IMR-90 (cell line): ENCODE measurements around the gene ALX4. TPM values are rescaled to one million over a fixed set of nuclear protein-coding genes. Genes with fewer than 3 reads are reported as not detected.

Experiments
- ATAC-seq: fragments of 200-7000 bp; cut with Tn5 transposase; 2 replicates; pipeline ENCODE4 v1.9.1; 2020; ENCODE audit warnings: low read depth, mild to moderate bottlenecking, moderate library complexity
- BruUV-seq: library from RNA; stranded (reverse); fragments of 400-500 nt; replicated peaks from 2 replicates; lab custom pipeline; 2021; lab: Mats Ljungman, UMichigan
- CTCF ChIA-PET: fragments of 300-600 bp; formaldehyde crosslinking; extraction: SDS; loops from one replicate; lab custom pipeline; 2021; ENCODE audit warnings: antibody characterized with exemption; lab: Yijun Ruan, JAX
- POLR2A ChIA-PET: fragments of 300-600 bp; sonication (Branson Sonifier 250); formaldehyde crosslinking; loops from one replicate; lab custom pipeline; 2022; ENCODE audit warnings: antibody characterized with exemption; ENCODE audit not compliant: unreplicated experiment; lab: Charles Lee
- DNase-seq: peaks from one replicate; pipeline ENCODE4 v3.0.0; 2013
- H2AFZ ChIP-seq: replicated peaks from 2 replicates; pipeline ENCODE3; 2013; ENCODE audit warnings: low read length, mild to moderate bottlenecking; ENCODE audit not compliant: poor library complexity
- H2AK5ac ChIP-seq: 2 replicates; pipeline ENCODE4 v1.6.1; 2013; ENCODE audit warnings: low read depth, low read length, inconsistent platforms
- H2AK9ac ChIP-seq: replicated peaks from 2 replicates; pipeline ENCODE3; 2013; ENCODE audit warnings: mild to moderate bottlenecking, low read depth, low read length, moderate library complexity; ENCODE audit not compliant: poor library complexity
- H2BK120ac ChIP-seq: 2 replicates; pipeline ENCODE4 v1.6.1; 2013; ENCODE audit warnings: low read depth, low read length, inconsistent platforms
- H2BK15ac ChIP-seq: 3 replicates; pipeline ENCODE4 v1.6.1; 2013; ENCODE audit warnings: low read depth, low read length, inconsistent platforms
- H2BK20ac ChIP-seq: 2 replicates; pipeline ENCODE4 v1.6.1; 2013; ENCODE audit warnings: low read depth, mild to moderate bottlenecking, inconsistent platforms, low read length, moderate library complexity
- H2BK5ac ChIP-seq: 2 replicates; pipeline ENCODE4 v1.6.1; 2013; ENCODE audit warnings: mild to moderate bottlenecking, low read depth, low read length, inconsistent platforms; ENCODE audit not compliant: poor library complexity, severe bottlenecking
- H3K14ac ChIP-seq: replicated peaks from 2 replicates; pipeline ENCODE4 v1.6.1; 2013; ENCODE audit warnings: low read depth, low read length, inconsistent platforms
- H3K18ac ChIP-seq: 2 replicates; pipeline ENCODE4 v1.6.1; 2013; ENCODE audit warnings: low read depth, low read length, control low read depth
- H3K23ac ChIP-seq: 2 replicates; pipeline ENCODE4 v1.6.1; 2013; ENCODE audit warnings: low read depth, low read length, inconsistent platforms
- H3K27ac ChIP-seq: 2 replicates; pipeline ENCODE4 v1.5.1; 2013; ENCODE audit warnings: mild to moderate bottlenecking, control low read depth, low read length; ENCODE audit not compliant: insufficient read depth
- H3K27me3 ChIP-seq: 2 replicates; pipeline ENCODE4 v1.6.1; 2013; ENCODE audit warnings: low read length; ENCODE audit not compliant: control insufficient read depth, insufficient read depth
- H3K36me3 ChIP-seq: 2 replicates; pipeline ENCODE4 v1.6.1; 2013; ENCODE audit warnings: low read length, mixed read lengths; ENCODE audit not compliant: control insufficient read depth, insufficient read depth
- H3K4ac ChIP-seq: 2 replicates; pipeline ENCODE4 v1.6.1; 2013; ENCODE audit warnings: low read depth, low read length, inconsistent platforms
- H3K4me1 ChIP-seq: 2 replicates; pipeline ENCODE4 v1.6.1; 2013; ENCODE audit warnings: low read length, mixed read lengths; ENCODE audit not compliant: control insufficient read depth, insufficient read depth
- H3K4me2 ChIP-seq: 2 replicates; pipeline ENCODE4 v1.6.1; 2013; ENCODE audit warnings: low read depth, mild to moderate bottlenecking, control low read depth, low read length, moderate library complexity
- H3K4me3 ChIP-seq: 2 replicates; pipeline ENCODE4 v1.5.1; 2013; ENCODE audit warnings: low read depth, mild to moderate bottlenecking, control low read depth, low read length, moderate library complexity; ENCODE audit not compliant: insufficient read depth
- H3K56ac ChIP-seq: 2 replicates; pipeline ENCODE4 v1.6.1; 2013; ENCODE audit warnings: low read length, inconsistent platforms; ENCODE audit not compliant: insufficient read depth; ENCODE audit errors: extremely low read depth
- H3K79me1 ChIP-seq, 2 experiments: 2 replicates each; pipeline ENCODE4 v1.6.1; 2013; ENCODE audit warnings: low read length in 2 of 2, inconsistent platforms in 1 of 2, low read depth in 1 of 2
- H3K9ac ChIP-seq: 2 replicates; pipeline ENCODE4 v1.6.1; 2013; ENCODE audit warnings: low read depth, low read length, control low read depth
- H3K9me1 ChIP-seq: 2 replicates; pipeline ENCODE4 v1.6.1; 2013; ENCODE audit warnings: low read length, inconsistent platforms; ENCODE audit not compliant: insufficient read depth
- H3K9me3 ChIP-seq: 2 replicates; pipeline ENCODE4 v1.6.1; 2013; ENCODE audit warnings: low read length; ENCODE audit not compliant: control insufficient read depth, insufficient read depth
- H4K20me1 ChIP-seq: 2 replicates; pipeline ENCODE4 v1.6.1; 2013; ENCODE audit warnings: low read length, inconsistent platforms; ENCODE audit not compliant: insufficient read depth
- H4K5ac ChIP-seq: 2 replicates; pipeline ENCODE4 v1.6.1; 2013; ENCODE audit warnings: mild to moderate bottlenecking, low read depth, low read length, control low read depth
- H4K8ac ChIP-seq, 2 experiments: 2 replicates each; pipeline ENCODE4 v1.6.1; 2013; ENCODE audit warnings: low read depth in 2 of 2, low read length in 2 of 2, control low read depth in 1 of 2, inconsistent platforms in 1 of 2
- H4K91ac ChIP-seq: 2 replicates; pipeline ENCODE4 v1.6.1; 2013; ENCODE audit warnings: low read depth, low read length, inconsistent platforms; ENCODE audit not compliant: insufficient read depth
- BHLHE40 ChIP-seq: fragments of 150-350 bp; IDR thresholded peaks from 2 replicates; pipeline ENCODE4 v1.6.1; 2016; ENCODE audit warnings: mild to moderate bottlenecking, low read depth, low read length
- FOS ChIP-seq: fragments of 150-350 bp; IDR thresholded peaks from 2 replicates; pipeline ENCODE4 v1.6.1; 2016; ENCODE audit warnings: low read depth, low read length
- MAZ ChIP-seq: IDR thresholded peaks from 2 replicates; pipeline ENCODE4 v1.6.1; 2012; ENCODE audit warnings: low read depth, mild to moderate bottlenecking, low read length, improper control_type of control experiment, moderate library complexity, borderline replicate concordance
- MXI1 ChIP-seq: IDR thresholded peaks from 2 replicates; pipeline ENCODE4 v1.6.1; 2012; ENCODE audit warnings: low read depth, mild to moderate bottlenecking, low read length, moderate library complexity, borderline replicate concordance
- WGBS, 2 experiments: methylation state at CpG; one replicate each; pipeline versions ENCODE4 v1.1.5 to v1.1.7; 2013; ENCODE audit warnings: missing lambda C conversion rate in 2 of 2; ENCODE audit not compliant: insufficient read length in 1 of 2; ENCODE audit errors: extremely low coverage in 2 of 2; 5-methylcytosine and 5-hydroxymethylcytosine counted together
- dilution Hi-C: fragments of 300-500 bp; cut with HindIII; formaldehyde crosslinking; loops from one replicate; pipeline ENCODE4 v1.14.3; 2018; ENCODE audit warnings: low sequenced_read_pairs; ENCODE audit not compliant: unreplicated experiment
- in situ Hi-C: fragments of 300-500 bp; cut with MboI; formaldehyde crosslinking; loops from 3 replicates; pipeline ENCODE4 v1.14.3; 2019; ENCODE audit warnings: low sequenced_read_pairs, inconsistent platforms, mixed read lengths
- intact Hi-C: fragments of 100-400 bp; cut with micrococcal nuclease; formaldehyde crosslinking; loops from 2 replicates; pipeline ENCODE4 v1.10.0; 2022
- polyA plus RNA-seq, 3 experiments: library from polyadenylated mRNA; depleted of rRNA; stranded (reverse); fragments of >200 nt; gene quantifications; 2 replicates each; pipeline ENCODE4 v1.2.3, GENCODE V29; 2012; ENCODE audit warnings: low replicate concordance in 1 of 3
- total RNA-seq: library from RNA; depleted of rRNA; stranded (reverse); fragments of >200 nt; gene quantifications from 2 replicates; pipeline ENCODE4 v1.2.3, GENCODE V29; 2012
- TF ChIP-seq, protein P1 (sequence below): fragments of 150-350 bp; IDR thresholded peaks from 2 replicates; pipeline ENCODE4 v1.6.1; 2016; ENCODE audit warnings: low read depth, mild to moderate bottlenecking, low read length, moderate library complexity, borderline replicate concordance

ALX4 gene
- total and polyA plus RNA-seq, 2 of the 4 experiments (the other 2 are of a cell fraction), result not detected

GRCh38 chr11:44324222-44324621 lies 14.3 kb upstream of the ALX4 start:
- Histone ChIP-seq H3K14ac (no peak overlapping the region), H3K79me1 (no peaks in the 10 kb centered on the region), H2AFZ (no peak overlapping the region), H2BK20ac (no peak overlapping the region), H2AK5ac (no peak overlapping the region), H2AK9ac (no peak overlapping the region), H3K4ac (no peak overlapping the region), H3K9me1 (no peaks in the 10 kb centered on the region), H3K27me3 (peaks cover 96% of the 10 kb centered on the region), H3K4me3 (no peak overlapping the region), H3K9me3 (no peaks in the 10 kb centered on the region), H4K20me1 (no peaks in the 10 kb centered on the region), H3K18ac (no peak overlapping the region), H2BK5ac (no peak overlapping the region), H4K91ac (no peak overlapping the region), H4K8ac (no peak overlapping the region), H2BK120ac (no peak overlapping the region), H2BK15ac (no peak overlapping the region), H3K56ac (no peak overlapping the region), H4K5ac (no peak overlapping the region), H3K4me1 (no peaks in the 10 kb centered on the region), H3K27ac (no peak overlapping the region), H3K4me2 (no peak overlapping the region), H3K9ac (no peak overlapping the region), H3K23ac (no peak overlapping the region), H3K36me3 (no peaks in the 10 kb centered on the region)
- no peak for ATAC-seq
- no peak for DNase-seq
- dilution Hi-C loops, result no loop called here
- BruUV-seq, result no TSS peak
- no CpG with 5 or more reads among the region's 1 CpG for WGBS, 2 experiments
- in situ Hi-C loops, result no loop called here
- ChIA-PET CTCF (interaction anchor here (0.5 to 1.2 kb wide), 2 partner anchors 14 to 146 kb away, joined by 3 to 4 read pairs; no protein-coding TSS in a partner anchor), POLR2A (no interaction called here)
- intact Hi-C loops, result no loop called here
- TF ChIP-seq MXI1 (no peak), BHLHE40 (no peak), FOS (no peak), MAZ (no peak)
- TF ChIP-seq, protein P1, sequence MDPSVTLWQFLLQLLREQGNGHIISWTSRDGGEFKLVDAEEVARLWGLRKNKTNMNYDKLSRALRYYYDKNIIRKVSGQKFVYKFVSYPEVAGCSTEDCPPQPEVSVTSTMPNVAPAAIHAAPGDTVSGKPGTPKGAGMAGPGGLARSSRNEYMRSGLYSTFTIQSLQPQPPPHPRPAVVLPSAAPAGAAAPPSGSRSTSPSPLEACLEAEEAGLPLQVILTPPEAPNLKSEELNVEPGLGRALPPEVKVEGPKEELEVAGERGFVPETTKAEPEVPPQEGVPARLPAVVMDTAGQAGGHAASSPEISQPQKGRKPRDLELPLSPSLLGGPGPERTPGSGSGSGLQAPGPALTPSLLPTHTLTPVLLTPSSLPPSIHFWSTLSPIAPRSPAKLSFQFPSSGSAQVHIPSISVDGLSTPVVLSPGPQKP, result no peak
